ENCODE measurements around the gene PRKCE.

The PRKCE gene

DNA sequence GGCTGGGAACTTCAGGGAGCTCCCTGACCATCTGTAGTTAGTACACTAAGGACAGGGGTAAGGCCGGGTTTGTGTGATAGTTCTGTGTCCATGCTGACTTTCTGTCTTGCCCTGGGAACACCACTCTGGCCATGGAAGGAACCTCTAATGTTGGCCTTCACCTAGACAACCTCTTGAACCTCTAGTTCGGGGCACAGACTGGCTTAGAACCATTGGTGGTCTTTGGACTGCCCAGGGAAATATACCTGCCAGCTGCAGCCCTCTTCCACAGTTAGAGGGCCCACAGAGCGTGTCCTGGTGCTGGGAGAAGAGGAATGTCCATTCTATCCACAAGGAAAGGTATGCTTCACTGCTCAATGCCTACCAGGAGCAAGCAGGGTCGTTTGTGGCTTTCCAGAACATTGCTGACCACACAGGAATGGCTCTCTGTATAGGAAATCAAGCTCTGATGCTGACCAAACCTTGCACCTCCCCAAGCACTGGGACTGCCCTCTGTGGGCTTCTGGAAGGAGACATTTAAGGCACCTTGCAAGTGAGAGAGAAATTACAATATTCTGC lies 326.9 kb downstream of the PRKCE start:
- no peak for TF ChIP-seq ZNF274 (IDR thresholded peaks at IDR 0.05; ENCODE audit: low read depth, low read length)
- no peak overlapping the region for H3K4me3 ChIP-seq (ENCODE audit: low read length)

DNA sequence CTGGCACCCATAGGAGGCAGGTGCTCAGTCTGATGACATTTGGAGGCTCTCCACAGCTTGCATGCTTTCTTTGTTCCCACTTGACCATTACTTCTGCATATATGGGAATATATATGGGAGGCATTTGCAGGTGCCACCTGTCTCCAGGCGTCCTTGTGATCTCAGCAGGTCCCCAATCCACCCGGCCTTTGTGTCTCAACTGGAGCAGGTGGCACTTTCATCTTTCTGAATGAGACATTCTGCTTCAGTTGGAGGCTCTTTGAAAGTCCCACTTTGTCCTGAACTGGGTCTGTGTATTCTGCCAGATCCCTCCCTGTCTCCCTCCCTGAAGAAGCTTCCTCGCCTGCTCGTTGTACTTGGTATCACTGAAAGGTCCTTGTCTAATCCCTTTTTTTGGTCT lies 327.6 kb downstream of the PRKCE start:
- TF ChIP-seq ZNF274 (IDR thresholded peaks at IDR 0.05; ENCODE audit: low read depth, low read length), result no peak
- no peak overlapping the region for H3K4me3 ChIP-seq (ENCODE audit: low read length)

DNA sequence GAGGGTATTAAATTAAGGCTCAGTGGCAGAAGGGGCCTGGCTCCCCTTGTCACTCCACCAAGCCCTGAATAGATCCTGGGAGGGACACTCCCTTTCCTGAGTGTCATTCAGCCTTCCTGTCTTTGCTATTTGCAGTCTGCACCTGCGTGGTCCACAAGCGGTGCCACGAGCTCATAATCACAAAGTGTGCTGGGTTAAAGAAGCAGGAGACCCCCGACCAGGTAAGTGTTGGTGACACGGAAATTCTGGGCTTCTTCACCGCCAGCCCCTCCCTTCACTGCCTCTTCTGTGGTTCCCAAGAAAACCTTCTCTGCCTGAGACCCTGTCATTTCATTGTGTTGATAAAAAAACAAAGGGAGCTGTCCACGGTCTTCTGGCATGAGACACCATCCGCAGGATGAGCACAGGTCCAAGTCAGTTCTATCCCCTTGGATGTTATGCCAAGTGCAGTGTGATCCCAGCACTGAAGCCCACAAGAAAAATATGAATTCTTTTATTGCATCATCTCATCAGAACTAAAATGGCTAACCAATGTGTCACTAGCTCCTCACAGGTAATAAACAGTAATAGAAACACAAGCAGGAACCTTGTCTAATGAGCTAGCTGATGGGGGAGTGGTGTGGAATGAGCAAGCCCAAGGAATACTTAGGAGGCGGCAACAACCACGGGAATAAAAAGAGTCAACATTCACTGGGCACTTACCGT lies 328.8 kb downstream of the PRKCE start:
- H3K4me3 ChIP-seq (ENCODE audit: low read length), result no peak overlapping the region
- no peak for TF ChIP-seq ZNF274 (IDR thresholded peaks at IDR 0.05; ENCODE audit: low read depth, low read length)

DNA sequence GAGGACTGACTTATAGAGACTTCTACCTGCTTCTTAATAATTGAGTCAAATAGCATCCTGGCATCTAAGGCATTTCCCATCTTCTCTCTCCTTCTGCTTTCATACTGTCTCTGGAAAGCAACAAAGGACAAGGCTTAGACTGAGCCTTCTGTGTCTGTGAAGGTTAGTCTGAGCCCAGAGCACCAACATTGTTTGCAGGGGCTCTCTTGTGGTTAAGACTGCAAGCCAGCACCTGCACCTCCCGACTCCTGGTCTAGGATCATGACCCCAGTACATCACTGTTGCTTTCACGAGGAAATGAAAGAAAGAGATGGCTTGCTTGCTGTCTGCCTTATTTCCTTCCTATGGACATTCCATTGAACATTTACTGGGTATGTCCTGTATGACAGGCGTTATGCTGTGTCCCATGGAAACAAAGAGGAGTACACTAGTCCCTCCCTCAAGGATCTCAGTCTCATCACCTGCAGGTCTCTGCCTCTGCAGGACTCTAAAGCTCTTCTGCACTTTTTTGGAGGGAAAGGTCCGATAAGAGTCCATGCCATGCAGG lies 330.0 kb downstream of the PRKCE start:
- no peak for TF ChIP-seq ZNF274 (IDR thresholded peaks at IDR 0.05; ENCODE audit: low read depth, low read length)
- H3K4me3 ChIP-seq (ENCODE audit: low read length), result no peak overlapping the region

DNA sequence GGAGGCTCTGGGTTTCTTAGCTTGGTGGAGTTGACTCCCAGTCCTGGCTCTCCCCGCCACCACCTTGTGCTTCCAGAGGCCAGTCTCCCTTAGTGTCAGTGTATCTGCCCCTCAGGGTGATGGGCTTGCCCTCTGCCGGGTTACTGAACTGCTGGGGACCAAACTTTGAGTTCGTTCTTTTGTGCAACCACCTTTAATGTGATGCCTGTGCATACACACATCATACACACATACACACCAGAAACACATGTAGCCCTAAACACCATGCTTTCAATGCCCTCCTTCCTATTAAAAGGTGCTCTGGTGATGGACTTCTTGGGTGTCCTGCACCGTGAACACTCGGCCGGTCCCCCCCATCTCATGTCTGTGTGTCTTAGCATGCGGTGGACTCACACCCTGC lies 330.6 kb downstream of the PRKCE start:
- H3K4me3 ChIP-seq (ENCODE audit: low read length), result no peak overlapping the region
- no peak for TF ChIP-seq ZNF274 (IDR thresholded peaks at IDR 0.05; ENCODE audit: low read depth, low read length)

DNA sequence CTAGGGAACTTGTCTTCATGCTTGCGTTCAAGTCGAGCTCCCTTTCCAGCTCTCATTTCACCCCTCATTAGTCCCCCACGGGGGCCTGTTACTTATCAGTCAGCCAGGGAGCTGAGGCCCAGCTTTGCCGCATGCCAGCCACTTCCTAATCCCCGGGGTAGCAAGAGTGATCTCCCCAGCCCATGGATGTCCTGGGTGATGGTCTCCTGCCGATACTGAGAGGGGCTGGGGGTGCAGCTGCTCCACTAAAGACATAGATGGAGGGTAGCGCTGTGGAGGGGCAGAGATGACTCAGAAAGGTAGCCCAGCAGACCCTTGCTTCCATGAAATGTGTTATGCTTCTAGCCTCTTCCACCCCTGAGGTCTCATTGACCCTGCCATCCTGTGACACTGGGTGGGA lies 331.7 kb downstream of the PRKCE start:
- no peak for TF ChIP-seq ZNF274 (IDR thresholded peaks at IDR 0.05; ENCODE audit: low read depth, low read length)
- no peak overlapping the region for H3K4me3 ChIP-seq (ENCODE audit: low read length)

DNA sequence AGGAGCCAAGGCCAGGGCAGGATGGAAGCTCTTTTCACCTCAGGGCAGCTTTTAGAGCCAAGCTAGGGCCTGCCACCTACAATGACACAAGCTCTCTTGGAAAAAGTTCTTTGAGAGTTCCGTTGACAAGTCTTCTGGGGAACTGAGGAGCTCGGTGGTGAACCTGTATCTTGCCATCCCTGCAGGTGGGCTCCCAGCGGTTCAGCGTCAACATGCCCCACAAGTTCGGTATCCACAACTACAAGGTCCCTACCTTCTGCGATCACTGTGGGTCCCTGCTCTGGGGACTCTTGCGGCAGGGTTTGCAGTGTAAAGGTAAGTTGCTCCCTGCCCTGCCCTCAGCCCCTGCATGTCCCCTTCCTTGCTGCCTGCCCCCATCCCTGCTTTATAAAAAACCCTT lies 332.9 kb downstream of the PRKCE start:
- no peak overlapping the region for H3K4me3 ChIP-seq (ENCODE audit: low read length)
- no peak for TF ChIP-seq ZNF274 (IDR thresholded peaks at IDR 0.05; ENCODE audit: low read depth, low read length)

DNA sequence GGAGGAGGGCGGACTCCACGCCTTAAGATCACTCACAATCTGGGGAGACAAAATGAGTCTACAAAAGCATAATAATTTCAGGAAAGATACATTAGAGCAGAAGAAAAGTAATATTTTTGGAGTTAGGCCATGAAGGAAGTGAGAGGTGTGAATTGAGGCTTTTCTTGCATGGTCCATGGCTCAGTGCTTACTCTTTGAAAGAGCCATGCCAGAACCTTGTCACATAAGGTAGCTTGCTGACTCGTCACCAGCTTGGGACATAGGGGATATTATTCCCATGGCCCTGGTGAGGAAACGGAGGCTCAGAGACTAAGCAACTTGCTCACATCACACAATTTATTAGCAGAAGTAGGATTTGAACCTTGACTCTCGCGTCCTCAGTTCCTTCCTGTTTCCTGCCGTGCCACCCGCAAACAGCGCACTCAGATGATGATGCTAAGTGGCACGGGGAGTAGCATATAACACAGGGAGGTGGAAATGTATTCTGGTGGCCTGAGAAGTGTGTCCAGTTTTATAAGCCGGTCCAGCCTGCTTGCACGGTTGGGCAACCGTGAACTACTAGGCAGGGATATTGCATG lies 333.5 kb downstream of the PRKCE start:
- no peak for TF ChIP-seq ZNF274 (IDR thresholded peaks at IDR 0.05; ENCODE audit: low read depth, low read length)
- H3K4me3 ChIP-seq (ENCODE audit: low read length), result no peak overlapping the region

DNA sequence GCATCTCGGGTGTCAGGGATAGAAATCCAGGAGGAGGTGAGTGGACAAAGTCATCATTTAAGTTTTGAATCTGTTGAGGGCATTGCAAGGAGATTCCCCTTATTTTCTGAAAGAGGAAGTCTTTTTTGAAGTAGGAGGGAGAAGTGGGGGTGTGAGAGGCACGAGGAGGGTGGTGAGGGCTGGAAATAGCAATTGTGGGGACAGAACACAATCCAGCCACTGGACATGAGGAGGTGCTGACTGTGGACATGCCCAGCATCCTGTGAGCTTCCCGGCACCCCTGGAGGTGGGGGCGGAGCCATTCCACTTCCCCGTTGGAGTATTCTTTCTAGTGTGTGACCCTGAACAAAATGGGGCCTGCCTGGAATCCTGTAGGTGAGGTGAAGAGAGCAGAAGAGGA lies 335.0 kb downstream of the PRKCE start:
- no peak overlapping the region for H3K4me3 ChIP-seq (ENCODE audit: low read length)
- TF ChIP-seq ZNF274 (IDR thresholded peaks at IDR 0.05; ENCODE audit: low read depth, low read length), result no peak

DNA sequence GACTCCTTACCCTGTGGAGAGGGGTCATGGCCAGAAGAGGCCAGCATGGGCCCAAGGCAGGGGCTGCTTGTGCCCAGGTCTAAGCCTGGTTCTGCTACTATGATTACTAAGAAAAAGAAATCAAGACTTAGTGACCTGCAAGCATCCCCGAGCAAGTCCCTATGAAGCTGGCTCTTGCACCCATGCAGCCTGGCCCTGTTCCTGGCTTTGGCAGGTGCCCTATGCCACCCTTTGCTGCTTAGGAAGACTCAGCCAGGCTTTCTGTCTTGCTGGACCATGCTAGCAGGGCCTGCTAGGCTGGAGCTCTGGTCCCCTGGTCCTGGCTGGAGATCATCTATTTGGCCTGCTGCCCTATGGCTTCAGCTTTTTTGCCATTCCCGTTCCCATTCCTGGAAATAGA lies 336.4 kb downstream of the PRKCE start:
- TF ChIP-seq ZNF274 (IDR thresholded peaks at IDR 0.05; ENCODE audit: low read depth, low read length), result no peak
- no peak overlapping the region for H3K4me3 ChIP-seq (ENCODE audit: low read length)

DNA sequence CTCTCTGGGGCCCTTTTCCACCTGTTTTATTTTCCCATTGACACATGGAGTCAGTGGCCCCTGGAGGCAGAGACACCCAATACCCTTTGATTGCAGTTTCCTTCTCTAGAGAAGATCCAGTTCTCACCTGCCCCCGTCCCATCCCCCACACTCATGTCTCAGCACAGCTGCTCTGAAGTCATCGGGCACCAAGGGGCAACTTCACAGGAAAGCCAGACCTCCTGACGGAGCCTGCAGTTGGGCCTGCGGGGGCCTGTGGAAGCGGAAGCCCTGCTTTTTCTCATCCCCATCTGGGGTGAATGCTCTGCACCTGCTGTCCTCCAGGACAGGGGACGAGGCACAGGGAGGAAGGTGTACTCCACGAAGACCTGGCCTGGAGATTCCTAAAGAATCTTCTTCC lies 337.4 kb downstream of the PRKCE start:
- no peak overlapping the region for H3K4me3 ChIP-seq (ENCODE audit: low read length)
- TF ChIP-seq ZNF274 (IDR thresholded peaks at IDR 0.05; ENCODE audit: low read depth, low read length), result no peak

DNA sequence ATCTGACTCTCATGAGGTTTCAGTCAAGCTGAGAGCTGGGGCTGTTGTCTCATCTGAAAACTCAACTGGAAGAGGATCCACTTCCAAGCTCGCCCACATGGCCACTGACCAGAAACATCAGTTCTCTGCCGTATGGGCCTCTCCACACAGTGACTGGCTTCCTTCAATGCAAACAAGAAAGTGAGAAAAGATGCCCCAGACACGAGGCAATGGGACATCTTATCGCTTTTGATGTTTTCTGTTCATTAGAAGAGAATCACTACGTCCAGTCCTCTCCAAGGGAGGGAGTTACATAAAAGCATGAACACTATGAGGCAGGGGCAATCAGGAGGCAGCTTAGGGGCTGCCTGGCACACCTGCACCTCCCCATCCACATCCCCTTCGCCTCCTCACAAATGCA lies 338.7 kb downstream of the PRKCE start:
- no peak overlapping the region for H3K4me3 ChIP-seq (ENCODE audit: low read length)
- no peak for TF ChIP-seq ZNF274 (IDR thresholded peaks at IDR 0.05; ENCODE audit: low read depth, low read length)

DNA sequence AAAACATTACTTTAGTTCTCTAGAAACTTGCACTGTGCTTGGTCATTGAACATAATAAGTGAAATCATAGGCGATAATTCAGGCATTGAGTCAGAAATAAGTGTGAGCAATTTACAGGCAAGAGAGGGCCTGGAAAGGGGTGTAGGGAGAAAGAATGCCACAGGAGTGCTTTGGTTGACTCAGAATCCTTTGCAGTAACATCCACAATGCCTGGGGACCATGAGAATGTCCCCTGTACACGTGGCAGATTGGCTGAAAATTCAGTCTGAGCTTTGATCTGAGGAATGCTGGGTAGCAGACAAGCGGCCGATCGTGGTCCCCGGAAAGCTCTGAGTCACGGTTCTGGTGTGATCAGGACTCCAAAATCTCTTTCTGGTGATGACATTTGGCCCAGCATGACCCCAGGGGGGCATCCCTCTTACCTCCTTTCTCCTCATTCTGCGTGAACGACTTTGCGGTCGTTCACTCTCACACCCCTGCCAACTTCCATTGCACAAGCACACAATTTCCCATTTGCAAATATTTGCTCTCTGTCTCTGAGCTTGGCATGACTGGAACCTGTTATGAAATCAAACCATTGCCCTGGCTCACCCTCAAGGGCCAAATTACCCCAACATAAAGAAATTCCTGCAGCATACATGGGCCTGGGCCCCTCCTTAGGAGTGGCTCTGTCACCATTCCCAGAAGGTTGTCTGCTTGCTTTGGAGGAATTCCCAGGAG lies 340.7 kb downstream of the PRKCE start:
- H3K4me3 ChIP-seq (ENCODE audit: low read length), result no peak overlapping the region
- no peak for TF ChIP-seq ZNF274 (IDR thresholded peaks at IDR 0.05; ENCODE audit: low read depth, low read length)

DNA sequence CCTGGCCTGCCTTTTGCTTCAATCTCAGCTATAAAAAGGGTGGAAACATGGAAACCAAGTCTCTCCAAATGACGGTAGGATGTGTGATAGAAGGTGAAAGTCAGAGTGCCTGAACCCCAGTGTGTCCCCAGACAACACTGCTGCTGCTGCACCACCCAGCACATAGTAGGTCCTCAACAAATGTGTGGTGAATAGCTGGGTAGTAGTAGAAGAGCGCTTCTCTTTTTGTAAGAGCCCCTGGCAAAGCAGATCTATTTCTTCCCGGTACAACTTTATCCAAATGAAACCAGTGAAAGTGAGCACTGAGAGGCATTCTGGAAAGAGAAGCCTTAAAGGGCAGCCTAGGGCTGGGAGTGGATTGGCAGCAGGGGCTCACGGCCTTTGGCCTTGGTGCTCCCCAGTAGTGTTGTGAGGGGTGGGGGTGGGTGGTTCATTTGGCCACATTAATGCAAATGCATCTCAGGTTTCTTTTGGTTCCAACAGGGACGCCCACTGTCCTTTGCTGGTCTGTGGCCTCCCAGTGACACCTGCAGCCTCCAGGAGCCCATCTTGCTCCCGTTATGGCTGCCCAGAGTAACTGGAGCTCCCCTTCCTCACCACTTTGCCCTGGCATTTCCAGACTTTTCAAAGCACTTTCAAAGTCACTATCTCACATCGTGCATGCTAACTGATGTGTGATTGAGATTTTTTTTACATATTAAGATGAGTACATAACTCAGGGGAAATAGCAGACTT lies 341.4 kb downstream of the PRKCE start:
- TF ChIP-seq ZNF274 (IDR thresholded peaks at IDR 0.05; ENCODE audit: low read depth, low read length), result no peak
- H3K4me3 ChIP-seq (ENCODE audit: low read length), result no peak overlapping the region

Data from GM08714 (cell line).